NCI-H748 (cell line): Measurements from ENCODE around the gene CLDN22.
A peak's percentile ranks its signal among the peaks of the same experiment; 100 is the strongest.

Experiments
- DNase-seq: peaks from one replicate; lab custom pipeline; 2025; ENCODE audit not compliant: unreplicated experiment; lab: John Stamatoyannopoulos, UW

CLDN22 gene

DNA sequence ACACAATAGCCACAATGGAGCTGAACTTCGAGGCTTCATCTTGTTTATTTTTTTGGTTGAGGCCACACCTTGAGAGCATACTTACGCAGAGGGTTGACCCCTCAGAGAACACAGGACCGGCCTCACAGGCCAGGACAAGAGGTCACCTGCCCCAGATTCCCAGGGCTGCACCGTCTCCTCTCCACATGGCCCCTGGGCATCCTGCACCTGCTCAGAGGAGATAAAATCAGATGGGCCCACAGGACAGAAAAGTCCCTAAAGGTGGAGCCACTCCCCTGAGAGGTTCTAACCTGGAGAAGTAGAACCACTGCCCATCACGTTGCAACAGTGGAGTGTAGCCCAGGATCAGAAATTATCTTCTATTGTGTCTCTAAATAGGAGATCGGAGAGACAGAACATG lies 3.2 kb upstream of the CLDN22 start:
- DNase-seq: no peak

GRCh38 chr4:183322326-183322725 lies 2.2 kb upstream of the CLDN22 start, which contains the start of gene CLDN24:
Gene CLDN24 (minus strand): TSS chr4:183322426. CDS start chr4:183322426, 0 bp downstream.
- DNase-seq: no peak

DNA sequence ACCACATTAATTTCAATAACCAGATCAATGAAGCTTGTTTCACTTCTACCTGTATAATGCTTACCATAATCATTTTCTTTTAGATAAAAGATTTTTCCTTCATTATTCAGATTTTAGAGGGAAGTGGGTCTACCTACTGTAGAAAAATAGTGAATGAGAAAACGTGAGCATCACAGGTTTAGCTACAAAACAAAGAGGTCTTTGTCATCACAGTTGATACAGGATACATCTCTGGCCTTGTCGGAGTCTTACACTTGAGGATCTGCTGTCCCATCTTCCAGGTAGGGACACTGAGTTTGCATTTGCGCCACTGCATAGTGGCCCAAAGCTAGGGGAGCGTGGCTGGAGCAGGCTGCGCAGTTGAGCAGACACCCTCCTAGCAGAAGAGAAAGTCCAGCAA lies 1.4 kb upstream of the CLDN22 start:
- no peak for DNase-seq

DNA sequence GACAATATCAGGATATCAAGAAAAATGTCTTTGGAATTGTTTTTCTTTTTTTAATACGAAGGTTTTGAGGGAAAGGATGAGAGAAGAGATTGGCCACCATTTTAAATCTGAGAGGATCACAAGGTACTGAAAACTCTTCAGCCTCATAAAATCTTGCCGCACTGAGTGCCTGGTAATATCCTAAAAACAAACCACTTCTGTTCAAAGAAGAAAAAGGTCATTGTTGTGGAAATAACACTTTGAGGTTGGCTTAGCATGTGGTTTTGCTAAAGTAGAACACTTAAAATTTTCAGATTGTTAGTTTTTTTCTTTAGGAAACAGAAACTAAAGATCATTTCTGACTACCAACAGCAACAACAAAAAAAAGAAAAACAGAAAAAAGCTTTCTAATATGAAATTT lies 1.0 kb upstream of the CLDN22 start:
- no peak for DNase-seq

DNA sequence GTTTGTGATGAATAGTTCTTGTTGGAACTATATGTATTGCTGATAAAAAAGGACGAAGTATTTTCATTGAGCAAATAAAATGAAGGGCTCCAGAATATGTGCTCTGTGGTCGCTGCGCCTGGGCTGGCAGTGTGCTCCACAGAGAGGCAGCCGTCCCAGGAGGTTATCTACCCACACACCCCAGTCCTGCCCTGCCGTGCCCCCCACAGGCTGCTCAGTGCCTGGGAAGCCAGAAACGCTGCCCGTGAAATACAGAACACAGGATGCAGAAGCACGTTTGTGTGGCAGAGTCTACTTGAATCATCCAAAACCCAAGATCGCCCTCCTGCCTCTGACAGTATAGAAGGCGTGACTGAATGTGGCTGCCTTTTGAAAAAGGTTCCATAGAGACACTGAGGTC lies 1.4 kb downstream of the CLDN22 start:
- no peak for DNase-seq

- no peak for DNase-seq
Measured at GRCh38 chr4:183314806-183315205, 5.3 kb downstream of the CLDN22 start.

GRCh38 chr4:183314336-183314735 lies 5.7 kb downstream of the CLDN22 start:
- no peak for DNase-seq

- DNase-seq: no peak
Measured at GRCh38 chr4:183312841-183313240, 7.2 kb downstream of the CLDN22 start.

GRCh38 chr4:183306811-183307210 lies 13.3 kb downstream of the CLDN22 start:
- peak; percentile 75 for DNase-seq

GRCh38 chr4:183304538-183304937 lies 15.5 kb downstream of the CLDN22 start:
- no peak for DNase-seq

GRCh38 chr4:183304067-183304466 lies 16.0 kb downstream of the CLDN22 start:
- no peak for DNase-seq

DNA sequence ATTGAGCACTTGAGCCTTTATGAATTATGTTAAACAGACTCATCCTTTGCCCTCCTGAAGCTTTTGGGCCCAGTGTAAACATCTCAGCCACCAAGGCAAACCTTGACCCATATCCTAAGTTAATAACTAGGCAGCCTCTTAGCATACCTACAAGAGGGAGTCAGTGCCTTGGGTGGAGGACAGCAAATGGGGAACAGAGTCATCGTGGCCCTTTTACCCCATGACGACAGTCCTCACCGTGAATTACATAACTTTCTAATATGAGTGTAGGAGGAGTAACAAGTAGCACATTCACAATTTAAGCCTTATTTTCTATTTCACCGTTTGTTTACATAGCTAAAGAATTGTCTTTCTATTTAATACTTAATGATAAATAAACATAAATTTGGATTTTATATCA lies 16.8 kb downstream of the CLDN22 start:
- DNase-seq: no peak

DNA sequence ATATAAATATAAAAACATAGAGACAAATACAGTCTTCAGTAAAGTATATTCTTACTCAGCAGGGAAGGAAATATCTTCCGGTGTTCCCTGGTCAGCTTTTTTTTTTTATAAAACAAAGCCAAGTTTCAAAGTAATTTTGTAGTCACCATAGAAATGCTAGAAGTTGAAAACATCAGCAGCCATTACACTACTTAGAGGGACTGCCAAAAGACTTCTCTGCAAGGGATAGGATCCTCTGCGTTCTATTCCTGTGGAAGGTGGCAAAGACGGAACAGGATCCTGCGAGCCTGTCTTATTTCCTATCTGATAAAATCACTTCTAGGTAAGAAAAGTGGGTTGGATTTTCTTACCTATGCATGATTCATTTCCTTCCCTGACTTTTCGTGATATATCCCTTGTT lies 19.4 kb downstream of the CLDN22 start:
- no peak for DNase-seq

GRCh38 chr4:183300070-183300469 lies 20.0 kb downstream of the CLDN22 start:
- no peak for DNase-seq

DNA sequence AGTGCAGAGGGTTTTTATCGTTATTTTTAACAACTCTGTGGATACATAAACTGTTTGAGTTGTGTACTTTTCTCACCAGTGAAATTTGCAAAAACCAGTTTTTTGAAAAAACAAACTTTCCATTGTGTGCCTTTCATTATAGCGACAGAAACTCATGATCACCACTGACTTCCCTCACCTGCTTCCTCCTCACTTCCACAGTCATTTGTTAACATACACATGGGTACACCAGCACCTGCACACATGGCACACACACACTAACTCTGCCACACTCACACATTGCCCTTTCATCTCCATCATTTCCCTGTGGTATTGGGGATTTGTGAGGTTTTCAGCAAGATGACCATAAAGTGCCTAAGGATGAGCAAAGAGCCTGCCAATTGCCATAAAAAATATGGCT lies 20.6 kb downstream of the CLDN22 start:
- DNase-seq: no peak

GRCh38 chr4:183297675-183298074 lies 22.4 kb downstream of the CLDN22 start:
- no peak for DNase-seq

GRCh38 chr4:183295711-183296110 lies 24.4 kb downstream of the CLDN22 start:
- no peak for DNase-seq

- DNase-seq: peak; percentile 15
Measured at GRCh38 chr4:183291070-183291469, 29.0 kb downstream of the CLDN22 start.

GRCh38 chr4:183289688-183290087 lies 30.4 kb downstream of the CLDN22 start:
- DNase-seq: no peak

- DNase-seq: no peak
Measured at GRCh38 chr4:183288955-183289354, 31.1 kb downstream of the CLDN22 start.

DNA sequence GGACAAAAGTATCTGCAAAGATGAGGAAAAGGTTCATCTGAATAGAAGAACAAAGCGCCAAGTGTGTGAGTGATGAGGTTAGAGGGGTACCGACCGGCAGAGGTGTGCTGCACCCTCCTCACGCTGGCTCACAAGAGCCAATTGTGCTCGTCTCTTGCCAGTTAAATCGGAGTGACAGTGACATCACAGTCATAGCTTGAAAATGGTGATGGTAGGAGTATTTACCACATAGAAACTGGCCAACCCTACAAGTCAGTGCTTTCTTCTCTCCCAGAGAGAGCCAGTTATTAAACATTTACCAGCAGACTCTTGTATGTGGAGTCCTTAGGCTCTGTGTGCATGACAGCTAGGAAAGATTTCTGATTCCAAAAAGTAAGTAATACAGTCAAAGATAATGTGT lies 32.4 kb downstream of the CLDN22 start:
- no peak for DNase-seq

GRCh38 chr4:183287309-183287659 lies 32.8 kb downstream of the CLDN22 start:
- DNase-seq: no peak

DNA sequence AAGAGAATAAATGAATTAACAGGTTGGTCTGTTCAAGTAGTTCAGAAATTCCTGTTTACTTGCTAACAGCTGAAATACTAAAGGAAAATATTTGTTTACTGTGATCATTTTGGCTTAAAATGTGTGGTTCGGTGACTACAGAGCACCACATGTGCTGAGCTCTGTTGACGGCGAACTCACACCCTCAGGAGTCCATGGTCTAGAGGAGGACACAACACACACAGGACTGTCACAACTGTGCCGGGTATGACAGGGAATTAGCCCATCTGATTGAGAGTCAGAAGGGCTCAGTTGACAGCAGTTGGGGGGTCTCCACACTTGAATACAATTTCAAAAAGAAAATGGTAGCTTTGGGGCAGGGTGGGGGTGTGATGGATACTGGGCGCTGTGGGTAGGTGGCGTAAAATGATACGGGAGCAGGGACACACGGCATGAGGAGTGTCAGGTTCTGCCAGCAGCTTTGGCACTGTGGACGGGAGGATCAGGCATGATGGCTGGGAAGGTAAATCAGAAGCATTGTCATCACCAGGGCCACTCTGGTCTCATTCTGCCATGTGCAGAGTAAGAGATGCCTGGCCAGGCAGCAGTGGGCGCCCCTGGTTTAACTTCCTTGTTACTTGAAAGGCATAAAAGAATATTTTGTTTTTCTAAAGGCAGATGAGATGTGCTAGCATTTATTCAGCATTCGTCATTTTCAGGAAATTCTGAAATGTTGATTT lies 33.3 kb downstream of the CLDN22 start:
- no peak for DNase-seq
